MCF 10A (cell line): Measurements from ENCODE around the gene SASH3. TPM values are rescaled to one million over a fixed set of nuclear protein-coding genes. Genes with fewer than 3 reads are reported as not detected.

ENCODE experiments used
- BruUV-seq: library from RNA; stranded (reverse); fragments of 400-500 nt; replicated peaks from 2 replicates; lab custom pipeline; 2021; lab: Mats Ljungman, UMichigan
- CTCF ChIA-PET: fragments of 300-600 bp; sonication (Branson Sonifier 250); formaldehyde crosslinking; extraction: SDS; loops from one replicate; lab custom pipeline; 2021; ENCODE audit warnings: antibody characterized with exemption, inconsistent platforms; lab: Yijun Ruan, JAX
- POLR2A ChIA-PET: fragments of 300-600, 350-650 bp; sonication (Branson Sonifier 250); formaldehyde crosslinking; extraction: SDS; loops from one replicate; lab custom pipeline; 2020; ENCODE audit warnings: antibody characterized with exemption, inconsistent platforms; lab: Yijun Ruan, JAX
- DNase-seq: peaks from one replicate; pipeline ENCODE4 v3.0.0-alpha.2; 2018; ENCODE audit not compliant: unreplicated experiment
- H3K27ac Mint-ChIP-seq: one replicate; pipeline ENCODE4 v1.8.0; 2022; ENCODE audit warnings: mild to moderate bottlenecking, low read depth, mixed read lengths; ENCODE audit not compliant: unreplicated experiment
- H3K27me3 Mint-ChIP-seq: one replicate; pipeline ENCODE4 v1.8.0; 2022; ENCODE audit warnings: mixed read lengths; ENCODE audit not compliant: insufficient read depth, unreplicated experiment
- H3K36me3 Mint-ChIP-seq: one replicate; pipeline ENCODE4 v1.8.0; 2022; ENCODE audit warnings: mild to moderate bottlenecking, moderate library complexity, mixed read lengths; ENCODE audit not compliant: insufficient read depth, unreplicated experiment
- H3K4me1 Mint-ChIP-seq: one replicate; pipeline ENCODE4 v1.8.0; 2022; ENCODE audit warnings: mixed read lengths; ENCODE audit not compliant: insufficient read depth, unreplicated experiment
- H3K4me3 Mint-ChIP-seq: one replicate; pipeline ENCODE4 v1.8.0; 2022; ENCODE audit warnings: mild to moderate bottlenecking, moderate library complexity, mixed read lengths; ENCODE audit not compliant: unreplicated experiment
- H3K9me3 Mint-ChIP-seq: one replicate; pipeline ENCODE4 v1.8.0; 2022; ENCODE audit warnings: mixed read lengths; ENCODE audit not compliant: unreplicated experiment
- intact Hi-C: fragments of 100-400 bp; cut with micrococcal nuclease; formaldehyde crosslinking; loops from 2 replicates; pipeline ENCODE4 v1.14.1; 2022
- total RNA-seq: library from RNA; stranded (reverse); gene quantifications from 2 replicates; pipeline ENCODE4 v1.2.3, GENCODE V29; 2022
- TF ChIP-seq, protein P1 (sequence below): fragments of 200-600 bp; IDR thresholded peaks from one replicate; pipeline ENCODE4 v1.8.0; 2022; ENCODE audit warnings: antibody characterized with exemption, mild to moderate bottlenecking; ENCODE audit not compliant: unreplicated experiment

Gene SASH3
- total RNA-seq, 1 experiment from 2014 or later, result not detected

DNA sequence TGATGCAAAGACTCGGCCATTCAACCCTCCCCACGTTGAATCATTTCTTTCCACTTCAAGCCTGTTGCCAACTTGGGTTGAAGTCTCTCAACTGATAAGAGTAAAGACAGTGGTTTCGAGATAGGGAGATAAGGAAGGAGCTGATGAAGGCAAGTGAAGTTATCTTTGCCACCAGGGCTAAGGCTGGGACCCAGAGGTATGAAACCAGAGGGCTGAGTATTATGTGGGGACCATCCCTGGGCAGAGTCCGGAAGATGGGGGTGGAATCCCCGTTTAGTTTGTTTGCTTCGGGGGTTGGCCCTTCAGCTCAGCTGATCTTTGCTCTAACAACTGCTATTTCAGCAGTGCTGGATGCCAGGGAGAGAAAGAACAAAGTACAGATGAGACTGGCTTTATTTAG is 43.3 kb upstream of the SASH3 start:
- intact Hi-C loops, result no loop called here
- Mint-ChIP-seq H3K27ac (no peak overlapping the region), H3K9me3 (no peaks in the 10 kb centered on the region), H3K4me1 (no peaks in the 10 kb centered on the region), H3K27me3 (peaks cover 57% of the 10 kb centered on the region), H3K36me3 (no peaks in the 10 kb centered on the region), H3K4me3 (no peak overlapping the region)
- ChIA-PET POLR2A (no interaction called here), CTCF (interaction anchor here (0.6 to 3.8 kb wide), 4 partner anchors 8 to 24 kb away, joined by 3 to 29 read pairs (median 5); no protein-coding TSS in a partner anchor)
- no TSS peak for BruUV-seq
- no peak for DNase-seq
- TF ChIP-seq, protein P1, sequence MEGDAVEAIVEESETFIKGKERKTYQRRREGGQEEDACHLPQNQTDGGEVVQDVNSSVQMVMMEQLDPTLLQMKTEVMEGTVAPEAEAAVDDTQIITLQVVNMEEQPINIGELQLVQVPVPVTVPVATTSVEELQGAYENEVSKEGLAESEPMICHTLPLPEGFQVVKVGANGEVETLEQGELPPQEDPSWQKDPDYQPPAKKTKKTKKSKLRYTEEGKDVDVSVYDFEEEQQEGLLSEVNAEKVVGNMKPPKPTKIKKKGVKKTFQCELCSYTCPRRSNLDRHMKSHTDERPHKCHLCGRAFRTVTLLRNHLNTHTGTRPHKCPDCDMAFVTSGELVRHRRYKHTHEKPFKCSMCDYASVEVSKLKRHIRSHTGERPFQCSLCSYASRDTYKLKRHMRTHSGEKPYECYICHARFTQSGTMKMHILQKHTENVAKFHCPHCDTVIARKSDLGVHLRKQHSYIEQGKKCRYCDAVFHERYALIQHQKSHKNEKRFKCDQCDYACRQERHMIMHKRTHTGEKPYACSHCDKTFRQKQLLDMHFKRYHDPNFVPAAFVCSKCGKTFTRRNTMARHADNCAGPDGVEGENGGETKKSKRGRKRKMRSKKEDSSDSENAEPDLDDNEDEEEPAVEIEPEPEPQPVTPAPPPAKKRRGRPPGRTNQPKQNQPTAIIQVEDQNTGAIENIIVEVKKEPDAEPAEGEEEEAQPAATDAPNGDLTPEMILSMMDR, result no peak

DNA sequence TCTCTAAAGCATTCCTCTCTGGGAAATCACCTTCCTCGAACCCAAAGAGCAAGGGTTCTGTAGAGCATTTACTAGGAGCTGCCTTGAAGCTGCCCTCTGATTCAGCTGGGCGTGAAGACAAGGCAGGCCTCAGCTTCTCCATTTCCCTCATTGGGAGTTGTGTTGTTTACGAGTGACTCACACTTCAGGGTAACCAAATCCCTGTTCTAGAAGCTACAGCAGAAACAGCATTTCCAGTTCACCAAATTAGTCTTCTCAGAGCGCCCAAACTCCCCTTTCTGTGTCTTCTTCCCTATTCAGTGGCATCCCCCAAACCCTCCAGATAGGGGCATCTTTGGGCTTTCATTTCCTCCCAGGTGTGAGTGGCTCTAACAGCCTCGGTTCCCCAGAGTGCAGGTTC is 41.8 kb upstream of the SASH3 start:
- DNase-seq, result peak; percentile 38
- H3K4me1 Mint-ChIP-seq, result no peaks in the 10 kb centered on the region
- intact Hi-C loops, result no loop called here
- ChIA-PET POLR2A (no interaction called here), CTCF (interaction anchor here (0.6 to 1.1 kb wide), 3 partner anchors 82 to 101 kb away, joined by 3 to 6 read pairs (median 3); no protein-coding TSS in a partner anchor)
- peaks cover 53% of the 10 kb centered on the region for H3K27me3 Mint-ChIP-seq
- H3K9me3 Mint-ChIP-seq, result no peaks in the 10 kb centered on the region
- H3K4me3 Mint-ChIP-seq, result no peak overlapping the region
- TF ChIP-seq, protein P1, result no peak
- H3K36me3 Mint-ChIP-seq, result no peaks in the 10 kb centered on the region
- BruUV-seq, result no TSS peak
- peak overlapping the region; percentile 32 for H3K27ac Mint-ChIP-seq

GRCh38 chrX:129738466-129739308 is 41.1 kb upstream of the SASH3 start, which contains the start of gene XPNPEP2:
Gene XPNPEP2, plus strand, starts transcription at chrX:129738979. Its CDS starts 235 bp downstream, at chrX:129739214.
- H3K27ac Mint-ChIP-seq, result peak within 1 kb of the TSS; percentile 32
- no TSS peak for BruUV-seq
- no peak within 1 kb of the TSS for H3K4me3 Mint-ChIP-seq
- no peaks in the 10 kb centered on the region for H3K4me1 Mint-ChIP-seq
- DNase-seq, result no peak
- ChIA-PET POLR2A (interaction anchor here (1.1 kb wide), 1 partner anchor 141 kb away, joined by 3 read pairs; no protein-coding TSS in a partner anchor), CTCF (interaction anchor here (0.6 to 1.3 kb wide), 5 partner anchors 13 to 211 kb away, joined by 3 to 6 read pairs (median 3); no protein-coding TSS in a partner anchor)
- intact Hi-C loops, result no loop called here
- no peaks in the 10 kb centered on the region for H3K9me3 Mint-ChIP-seq
- peaks cover 53% of the 10 kb centered on the region for H3K27me3 Mint-ChIP-seq
- TF ChIP-seq, protein P1, result no peak
- no peaks in the 10 kb centered on the region for H3K36me3 Mint-ChIP-seq

- H3K4me1 Mint-ChIP-seq, result no peaks in the 10 kb centered on the region
- no peaks in the 10 kb centered on the region for H3K9me3 Mint-ChIP-seq
- BruUV-seq, result no TSS peak
- CTCF ChIA-PET, result interaction anchor here (1.3 kb wide), 1 partner anchor 14 kb away, joined by 3 read pairs; no protein-coding TSS in a partner anchor
- TF ChIP-seq, protein P1, result no peak
- no peak overlapping the region for H3K4me3 Mint-ChIP-seq
- peaks cover 58% of the 10 kb centered on the region for H3K27me3 Mint-ChIP-seq
- no peak for DNase-seq
- no peaks in the 10 kb centered on the region for H3K36me3 Mint-ChIP-seq
- intact Hi-C loops, result no loop called here
- no peak overlapping the region for H3K27ac Mint-ChIP-seq
- POLR2A ChIA-PET, result interaction anchor here (0.7 kb wide), 1 partner anchor 20 kb away, joined by 4 read pairs; no protein-coding TSS in a partner anchor
These were observed 40.2 kb upstream of the SASH3 start for GRCh38 chrX:129739578-129739977.
